ENCODE data around the gene ACE2.
"Not testable (repeated sequence)": the region's sequence is repeated elsewhere in the genome, so short reads cannot be mapped to it uniquely, and the experiment has no call there.

The ACE2 gene

GRCh38 chrX:15600745-15601144 is at the start of gene ACE2:
Gene ACE2, minus strand, starts transcription at chrX:15600960. Its CDS starts 49 bp downstream, at chrX:15600911.
- no peak for FAIRE-seq

GRCh38 chrX:15647510-15647909 is 46.8 kb upstream of the ACE2 start:
- FAIRE-seq = not testable (repeated sequence)

More at GRCh38 chrX:15600745-15601144, at the start of gene ACE2:
- DNase-seq (ENCODE audit: low spot score) = no peak

GRCh38 chrX:15646543-15646942 is 45.8 kb upstream of the ACE2 start:
- DNase-seq (ENCODE audit: low spot score) (no peak), FAIRE-seq (no peak)

More at GRCh38 chrX:15647510-15647909, 46.8 kb upstream of the ACE2 start:
- DNase-seq (ENCODE audit: low spot score) = not testable (repeated sequence)

GRCh38 chrX:15646031-15646430 is 45.3 kb upstream of the ACE2 start:
- DNase-seq (ENCODE audit: low spot score) = no peak
- no peak for FAIRE-seq

- no peak for DNase-seq (ENCODE audit: low spot score)
- no peak for FAIRE-seq
These were observed 44.5 kb upstream of the ACE2 start for GRCh38 chrX:15645266-15645665.

GRCh38 chrX:15644560-15644872 is 43.8 kb upstream of the ACE2 start:
- DNase-seq (ENCODE audit: low spot score) (no peak), FAIRE-seq (no peak)

GRCh38 chrX:15643786-15644559 is 43.2 kb upstream of the ACE2 start:
- no peak for FAIRE-seq
- no peak for DNase-seq (ENCODE audit: low spot score)

GRCh38 chrX:15631637-15632036 is 30.9 kb upstream of the ACE2 start:
- FAIRE-seq (no peak), DNase-seq (ENCODE audit: low spot score) (no peak)

GRCh38 chrX:15623054-15623453 is 22.3 kb upstream of the ACE2 start:
- DNase-seq (ENCODE audit: low spot score) (no peak), FAIRE-seq (no peak)

- peak; percentile 67 for FAIRE-seq
- DNase-seq (ENCODE audit: low spot score) = peak; percentile 32
These were observed 18.4 kb upstream of the ACE2 start for GRCh38 chrX:15619053-15619755.

- no peak for FAIRE-seq
These were observed 16.4 kb upstream of the ACE2 start for GRCh38 chrX:15617111-15617510.

GRCh38 chrX:15616531-15616930 is 15.8 kb upstream of the ACE2 start:
- FAIRE-seq = no peak
- no peak for DNase-seq (ENCODE audit: low spot score)

More at GRCh38 chrX:15617111-15617510, 16.4 kb upstream of the ACE2 start:
- DNase-seq (ENCODE audit: low spot score) = no peak

GRCh38 chrX:15607067-15607466 is 6.3 kb upstream of the ACE2 start:
- FAIRE-seq (no peak), DNase-seq (ENCODE audit: low spot score) (no peak)

- no peak for FAIRE-seq
- DNase-seq (ENCODE audit: low spot score) = no peak
These were observed 5.4 kb upstream of the ACE2 start for GRCh38 chrX:15606136-15606535.

GRCh38 chrX:15605226-15605625 is 4.5 kb upstream of the ACE2 start:
- no peak for FAIRE-seq
- DNase-seq (ENCODE audit: low spot score) = no peak

GRCh38 chrX:15602761-15603160 is 2.0 kb upstream of the ACE2 start:
- FAIRE-seq (no peak), DNase-seq (ENCODE audit: low spot score) (no peak)

GRCh38 chrX:15601932-15602331 is 1.2 kb upstream of the ACE2 start:
- no peak for DNase-seq (ENCODE audit: low spot score)
- no peak for FAIRE-seq

GRCh38 chrX:15600049-15600448 is 711 bp downstream of the ACE2 start:
- DNase-seq (ENCODE audit: low spot score) = no peak

GRCh38 chrX:15599461-15599860 is 1.3 kb downstream of the ACE2 start:
- DNase-seq (ENCODE audit: low spot score) = no peak
- FAIRE-seq = no peak

More at GRCh38 chrX:15600049-15600448, 711 bp downstream of the ACE2 start:
- no peak for FAIRE-seq

- FAIRE-seq (no peak), DNase-seq (ENCODE audit: low spot score) (no peak)
These were observed 2.7 kb downstream of the ACE2 start for GRCh38 chrX:15598026-15598425.

GRCh38 chrX:15594371-15594770 is 6.4 kb downstream of the ACE2 start:
- FAIRE-seq (no peak), DNase-seq (ENCODE audit: low spot score) (no peak)

- DNase-seq (ENCODE audit: low spot score) (no peak), FAIRE-seq (no peak)
These were observed 20.7 kb downstream of the ACE2 start for GRCh38 chrX:15579778-15580747.

All from RCC 7860 (cell line).